Stimulated activated CD4-positive, alpha-beta T cell treated with anti-CD3 and anti-CD28 coated beads, TNF-alpha, amount 100 ng/mL, for 1 hour (primary cell): ENCODE measurements around the gene PAX7.

Experiments
- DNase-seq, 3 donors: peaks; one replicate each; pipeline ENCODE4 v3.0.0-alpha.2; 2020; ENCODE audit warnings: low read depth in 3 of 3, low spot score in 1 of 3

PAX7 gene

GRCh38 chr1:18697541-18697940 is 66.9 kb downstream of the PAX7 start:
- DNase-seq: no peak

GRCh38 chr1:18700530-18700929 is 69.9 kb downstream of the PAX7 start:
- DNase-seq: no peak

GRCh38 chr1:18701183-18701582 is 70.5 kb downstream of the PAX7 start:
- DNase-seq: no peak

GRCh38 chr1:18703041-18703621 is 72.5 kb downstream of the PAX7 start:
- no peak for DNase-seq

- DNase-seq: no peak
Measured at GRCh38 chr1:18705811-18706210, 75.2 kb downstream of the PAX7 start.

GRCh38 chr1:18707696-18708257 is 77.1 kb downstream of the PAX7 start:
- DNase-seq: no peak

- no peak for DNase-seq
Measured at GRCh38 chr1:18710002-18710401, 79.4 kb downstream of the PAX7 start.

GRCh38 chr1:18711003-18711402 is 80.4 kb downstream of the PAX7 start:
- no peak for DNase-seq

GRCh38 chr1:18711536-18712251 is 81.0 kb downstream of the PAX7 start:
- DNase-seq: no peak

- DNase-seq: no peak
Measured at GRCh38 chr1:18712252-18712600, 81.6 kb downstream of the PAX7 start.

- DNase-seq: no peak
Measured at GRCh38 chr1:18714404-18715175, 83.9 kb downstream of the PAX7 start.

GRCh38 chr1:18716112-18716784 is 85.6 kb downstream of the PAX7 start:
- DNase-seq: no peak

- DNase-seq: no peak
Measured at GRCh38 chr1:18716785-18717678, 86.4 kb downstream of the PAX7 start.

- DNase-seq: no peak
Measured at GRCh38 chr1:18719786-18720451, 89.3 kb downstream of the PAX7 start.

GRCh38 chr1:18721041-18721440 is 90.4 kb downstream of the PAX7 start:
- DNase-seq: no peak

GRCh38 chr1:18721776-18722175 is 91.1 kb downstream of the PAX7 start:
- DNase-seq: no peak

- no peak for DNase-seq
Measured at GRCh38 chr1:18722270-18722669, 91.6 kb downstream of the PAX7 start.

- no peak for DNase-seq
Measured at GRCh38 chr1:18723206-18723605, 92.6 kb downstream of the PAX7 start.

- DNase-seq: no peak
Measured at GRCh38 chr1:18723701-18724411, 93.2 kb downstream of the PAX7 start.
